Suprapubic skin (tissue), 4 donors: ENCODE data around the gene CCM2L. TPM values are rescaled to one million over a fixed set of nuclear protein-coding genes. Genes with fewer than 3 reads are reported as not detected.

ENCODE experiments used
- DNase-seq, 2 donors: peaks; one replicate each; pipeline ENCODE4 v3.0.0-alpha.2; 2019; ENCODE audit warnings: low spot score in 2 of 2
- H3K27ac ChIP-seq: fragments of 200-600 bp; sonication (generic); one replicate; pipeline ENCODE4 v1.5.1; 2019
- H3K27me3 ChIP-seq: fragments of 200-600 bp; sonication (generic); one replicate; pipeline ENCODE4 v1.5.1; 2019
- H3K36me3 ChIP-seq: fragments of 200-600 bp; sonication (generic); one replicate; pipeline ENCODE4 v1.5.1; 2019
- H3K4me1 ChIP-seq: fragments of 200-600 bp; sonication (generic); one replicate; pipeline ENCODE4 v1.5.1; 2019
- H3K4me3 ChIP-seq: fragments of 200-600 bp; sonication (generic); one replicate; pipeline ENCODE4 v1.5.1; 2019; ENCODE audit warnings: mild to moderate bottlenecking
- H3K9me3 ChIP-seq: fragments of 200-600 bp; sonication (generic); one replicate; pipeline ENCODE4 v1.5.1; 2019
- CTCF ChIP-seq, 2 donors: fragments of 200-600 bp in 1 of 2; fragments of 450-650 bp in 1 of 2; sonication (generic) in 1 of 2; IDR thresholded peaks; one replicate each; pipeline ENCODE4 v1.5.1; 2016 to 2019; ENCODE audit warnings: antibody characterized with exemption in 2 of 2, mild to moderate bottlenecking in 1 of 2, moderate library complexity in 1 of 2
- EP300 ChIP-seq: sonication (generic); formaldehyde crosslinking; IDR thresholded peaks from one replicate; pipeline ENCODE4 v1.6.1; 2017; ENCODE audit warnings: antibody characterized with exemption
- POLR2A ChIP-seq, 2 donors: fragments of 450-650 bp; IDR thresholded peaks; one replicate each; pipeline ENCODE4 v1.6.1; 2017; ENCODE audit warnings: antibody characterized with exemption in 2 of 2, mild to moderate bottlenecking in 2 of 2, moderate library complexity in 2 of 2
- POLR2AphosphoS5 ChIP-seq, 3 donors: sonication (generic); formaldehyde crosslinking; IDR thresholded peaks; one replicate each; pipeline ENCODE4 v1.6.1; 2017; ENCODE audit warnings: antibody characterized with exemption in 3 of 3
- WGBS: methylation state at CpG from one replicate; pipeline ENCODE4 v1.1.5; 2018; 5-methylcytosine and 5-hydroxymethylcytosine counted together
- total RNA-seq, 4 donors: library from RNA; depleted of rRNA; stranded (reverse); fragments of >200 nt; gene quantifications; one replicate each; pipeline ENCODE4 v1.1.0, GENCODE V29; 2016

Gene CCM2L
- total RNA-seq, 4 donors from 2014 or later = 0.62 to 3.4 (median 1.4) TPM

- 73% methylated on average over 2 of the region's 2 CpGs for WGBS
- TF ChIP-seq POLR2AphosphoS5 (IDR thresholded peaks at IDR 0.05) (no peak), EP300 (no peak), CTCF (IDR thresholded peaks at IDR 0.05) (no peak), POLR2A (IDR thresholded peaks at IDR 0.05) (no peak)
- Histone ChIP-seq H3K36me3 (no peaks in the 10 kb centered on the region), H3K27me3 (peaks cover 41% of the 10 kb centered on the region), H3K9me3 (no peaks in the 10 kb centered on the region), H3K27ac (no peak overlapping the region), H3K4me3 (no peak overlapping the region), H3K4me1 (peaks cover 3% of the 10 kb centered on the region)
- DNase-seq = no peak
Measured at GRCh38 chr20:31992086-31992485, 18.2 kb upstream of the CCM2L start.

- Histone ChIP-seq H3K9me3 (no peaks in the 10 kb centered on the region), H3K27me3 (peaks cover 42% of the 10 kb centered on the region), H3K4me3 (no peak overlapping the region), H3K27ac (no peak overlapping the region), H3K36me3 (no peaks in the 10 kb centered on the region), H3K4me1 (peaks cover 3% of the 10 kb centered on the region)
- no peak for TF ChIP-seq POLR2AphosphoS5 (IDR thresholded peaks at IDR 0.05)
- TF ChIP-seq CTCF (IDR thresholded peaks at IDR 0.05) = no peak
- no peak for TF ChIP-seq EP300
- TF ChIP-seq POLR2A (IDR thresholded peaks at IDR 0.05) = no peak
- DNase-seq = no peak
- 98% methylated on average over 9 of the region's 18 CpGs for whole genome bisulfite sequencing
Measured at GRCh38 chr20:31996996-31997395, 13.2 kb upstream of the CCM2L start.

GRCh38 chr20:31998246-31998645 is 12.0 kb upstream of the CCM2L start:
- Histone ChIP-seq H3K27ac (no peak overlapping the region), H3K27me3 (peaks cover 38% of the 10 kb centered on the region), H3K4me3 (no peak overlapping the region), H3K36me3 (no peaks in the 10 kb centered on the region), H3K9me3 (no peaks in the 10 kb centered on the region), H3K4me1 (peaks cover 3% of the 10 kb centered on the region)
- 60% methylated on average over 2 of the region's 2 CpGs for whole genome bisulfite sequencing
- no peak for TF ChIP-seq EP300
- no peak for TF ChIP-seq POLR2A (IDR thresholded peaks at IDR 0.05)
- TF ChIP-seq CTCF (IDR thresholded peaks at IDR 0.05) = no peak
- TF ChIP-seq POLR2AphosphoS5 (IDR thresholded peaks at IDR 0.05) = no peak
- DNase-seq = no peak

- Histone ChIP-seq H3K36me3 (no peaks in the 10 kb centered on the region), H3K4me3 (no peak overlapping the region), H3K27me3 (no peaks in the 10 kb centered on the region), H3K4me1 (no peaks in the 10 kb centered on the region), H3K27ac (no peak overlapping the region), H3K9me3 (no peaks in the 10 kb centered on the region)
- 79% methylated on average over 2 of the region's 2 CpGs for WGBS
- no peak for DNase-seq
- TF ChIP-seq CTCF (IDR thresholded peaks at IDR 0.05) = no peak
- TF ChIP-seq EP300 = no peak
- no peak for TF ChIP-seq POLR2AphosphoS5 (IDR thresholded peaks at IDR 0.05)
- TF ChIP-seq POLR2A (IDR thresholded peaks at IDR 0.05) = no peak
Measured at GRCh38 chr20:32003325-32003724, 6.9 kb upstream of the CCM2L start.

GRCh38 chr20:32004963-32005362 is 5.3 kb upstream of the CCM2L start:
- no peaks in the 10 kb centered on the region for H3K4me1 ChIP-seq
- H3K27ac ChIP-seq = no peak overlapping the region
- H3K9me3 ChIP-seq = no peaks in the 10 kb centered on the region
- no peak overlapping the region for H3K4me3 ChIP-seq
- no peak for DNase-seq
- H3K36me3 ChIP-seq = no peaks in the 10 kb centered on the region
- TF ChIP-seq POLR2A (IDR thresholded peaks at IDR 0.05) = no peak
- no peak for TF ChIP-seq EP300
- no peak for TF ChIP-seq POLR2AphosphoS5 (IDR thresholded peaks at IDR 0.05)
- no peak for TF ChIP-seq CTCF (IDR thresholded peaks at IDR 0.05)
- peaks cover 6% of the 10 kb centered on the region for H3K27me3 ChIP-seq
